HG02970 (cell line): ENCODE data around the gene FEZ2.

Source experiments
- ATAC-seq: cut with Tn5 transposase; IDR thresholded peaks from one replicate; pipeline ENCODE4 v1.9.1; 2021; ENCODE audit warnings: mild to moderate bottlenecking, moderate library complexity, moderate number of reproducible peaks; ENCODE audit not compliant: unreplicated experiment, low FRiP score

FEZ2 gene

GRCh38 chr2:36536776-36537175 is 61.2 kb downstream of the FEZ2 start:
- no peak for ATAC-seq

- ATAC-seq = no peak
Measured at GRCh38 chr2:36535099-36535498, 62.9 kb downstream of the FEZ2 start.

GRCh38 chr2:36534275-36534799 is 63.6 kb downstream of the FEZ2 start:
- ATAC-seq = no peak

- no peak for ATAC-seq
Measured at GRCh38 chr2:36530983-36531354, 67.0 kb downstream of the FEZ2 start.

GRCh38 chr2:36530178-36530982 is 67.6 kb downstream of the FEZ2 start:
- no peak for ATAC-seq

DNA sequence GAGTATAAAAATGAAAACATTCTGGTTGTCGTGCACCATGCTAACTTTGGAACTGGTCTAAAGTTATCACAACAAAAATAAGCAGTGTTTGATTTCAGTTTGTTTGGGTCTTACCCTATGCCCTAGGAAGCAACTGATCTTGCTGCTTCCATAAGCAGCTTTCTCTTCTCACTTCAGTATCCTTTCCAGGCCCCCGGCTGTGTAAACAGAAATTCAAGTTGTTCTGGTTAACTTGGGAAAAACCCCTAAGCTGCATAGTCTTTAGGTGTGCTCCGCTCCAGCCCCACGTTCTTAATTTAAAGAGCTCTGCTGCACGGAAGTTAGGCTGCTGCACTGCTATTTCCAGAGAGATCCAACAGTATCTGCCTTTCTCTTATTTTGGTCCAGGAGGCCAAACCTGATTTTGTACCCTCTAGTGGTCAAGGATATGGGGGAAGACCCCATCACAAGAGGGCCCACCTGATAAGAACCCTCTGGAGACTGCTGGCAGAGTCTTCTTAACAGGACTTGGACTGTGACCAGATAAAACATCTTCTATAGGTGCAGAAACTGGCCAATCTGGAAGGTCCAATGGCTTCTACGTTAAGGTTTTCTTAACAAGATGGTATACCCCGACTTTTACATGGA is 69.1 kb downstream of the FEZ2 start:
- ATAC-seq = peak; percentile 23

DNA sequence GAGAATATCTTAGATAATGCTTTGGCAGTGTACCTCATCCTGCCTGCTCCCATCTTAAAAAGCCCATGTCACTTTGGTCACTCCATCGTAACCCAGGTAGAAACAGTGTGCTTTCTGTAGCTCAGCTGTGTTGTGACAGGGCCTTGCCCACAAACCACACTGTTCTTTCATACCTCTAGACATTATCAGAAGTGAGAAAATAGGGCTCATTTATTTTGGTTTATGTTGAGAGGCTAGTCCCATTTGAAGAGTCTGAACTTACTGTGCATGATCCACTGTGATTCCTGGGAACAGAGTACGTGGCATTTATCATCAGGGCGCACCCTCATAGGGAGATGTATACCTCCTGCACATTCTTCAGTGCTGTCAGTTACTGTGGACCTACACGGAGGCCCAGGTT is 69.7 kb downstream of the FEZ2 start:
- peak; percentile 55 for ATAC-seq

- no peak for ATAC-seq
Measured at GRCh38 chr2:36526226-36526625, 71.7 kb downstream of the FEZ2 start.

DNA sequence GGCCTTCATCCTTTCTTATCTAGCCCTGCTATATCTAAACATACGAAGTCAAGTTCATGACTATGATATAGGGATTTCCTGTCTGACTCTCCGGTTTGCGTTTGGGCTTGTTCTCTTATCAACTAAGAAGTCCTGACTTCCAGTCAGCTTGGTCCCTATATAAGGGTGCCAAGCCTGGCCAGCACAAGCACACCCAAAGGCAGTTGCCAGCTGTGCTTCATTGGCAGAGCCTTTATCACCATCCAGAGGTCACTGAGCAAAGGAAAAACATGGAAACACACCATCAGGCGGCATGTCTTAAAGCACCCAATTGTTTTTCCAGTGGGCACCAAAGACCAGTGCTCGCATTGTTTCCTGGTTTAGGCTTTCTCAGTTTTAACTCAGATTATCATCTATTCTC is 72.7 kb downstream of the FEZ2 start:
- no peak for ATAC-seq

DNA sequence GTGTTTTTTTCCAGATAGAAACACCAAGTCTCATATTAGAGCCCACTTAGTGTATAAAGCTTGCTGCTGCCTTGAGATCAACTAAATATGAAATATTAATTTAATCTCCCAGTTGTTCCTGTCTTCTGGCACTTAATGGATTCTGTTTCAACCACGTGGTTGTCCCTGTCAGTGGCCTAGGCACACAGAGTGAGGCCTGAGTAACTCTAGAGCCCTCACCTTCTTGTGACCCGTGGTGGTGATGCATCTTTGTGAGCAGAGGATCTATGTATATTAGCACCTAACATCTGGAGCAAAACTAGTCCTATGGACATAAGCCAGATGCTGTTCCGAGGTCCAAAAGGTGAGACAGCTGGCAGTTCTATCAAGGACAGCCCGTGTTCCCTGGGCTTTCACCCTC is 74.8 kb downstream of the FEZ2 start:
- no peak for ATAC-seq

GRCh38 chr2:36520431-36520830 is 77.5 kb downstream of the FEZ2 start:
- ATAC-seq = no peak

DNA sequence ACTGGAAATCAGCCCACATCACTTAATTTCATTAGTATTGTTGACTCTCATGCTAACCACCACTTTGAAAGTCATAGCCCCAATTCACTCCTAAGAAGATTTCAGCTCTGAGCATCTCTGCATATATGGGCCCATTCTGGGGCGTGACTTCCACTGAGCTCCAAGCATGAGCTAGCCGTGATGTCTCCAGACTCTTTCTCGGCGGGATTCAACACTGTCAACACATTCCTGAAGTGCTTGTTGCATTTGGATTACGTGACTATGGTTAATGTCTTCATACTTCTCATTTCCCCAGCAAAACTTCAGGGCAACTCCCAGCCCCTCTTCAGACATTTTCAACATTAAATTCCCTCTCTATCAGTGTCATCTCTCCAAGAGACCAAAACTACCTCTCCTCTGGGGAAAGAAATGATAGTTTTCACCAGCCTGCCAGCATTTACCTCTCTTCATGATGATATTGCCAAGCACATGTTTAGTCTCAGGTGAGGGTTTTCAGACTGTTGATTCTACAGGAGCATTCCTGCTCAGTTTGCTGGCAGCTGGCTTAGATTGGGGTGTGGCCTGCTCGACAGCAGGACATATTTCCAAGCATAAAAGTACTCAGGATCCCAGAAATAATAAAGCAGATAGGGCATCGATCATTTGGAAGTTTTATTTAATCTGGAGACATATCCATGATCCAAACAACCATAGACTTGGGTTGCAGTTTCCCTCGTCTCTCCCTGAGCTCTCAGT is 81.7 kb downstream of the FEZ2 start:
- ATAC-seq = no peak

- ATAC-seq = no peak
Measured at GRCh38 chr2:36515538-36515937, 82.4 kb downstream of the FEZ2 start.

DNA sequence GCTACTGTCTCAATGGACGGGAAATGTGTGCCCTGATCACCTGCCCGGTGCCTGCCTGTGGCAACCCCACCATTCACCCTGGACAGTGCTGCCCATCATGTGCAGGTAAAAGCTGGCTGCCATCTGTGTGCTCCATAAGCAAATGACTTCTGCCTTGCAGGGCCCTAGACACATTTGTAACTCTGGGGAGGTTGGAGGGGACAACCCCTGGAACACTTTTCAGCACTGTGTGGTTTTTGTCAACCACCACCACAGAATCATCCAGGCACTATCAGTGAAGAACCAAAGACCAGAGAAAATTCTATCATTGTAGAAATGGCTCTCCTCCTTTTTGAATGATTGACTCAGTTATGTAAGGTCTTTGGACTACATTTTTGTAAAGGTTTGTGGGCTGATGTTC is 84.3 kb downstream of the FEZ2 start:
- no peak for ATAC-seq

- no peak for ATAC-seq
Measured at GRCh38 chr2:36512705-36513104, 85.3 kb downstream of the FEZ2 start.

GRCh38 chr2:36511858-36512603 is 85.9 kb downstream of the FEZ2 start:
- ATAC-seq = peak; percentile 63

DNA sequence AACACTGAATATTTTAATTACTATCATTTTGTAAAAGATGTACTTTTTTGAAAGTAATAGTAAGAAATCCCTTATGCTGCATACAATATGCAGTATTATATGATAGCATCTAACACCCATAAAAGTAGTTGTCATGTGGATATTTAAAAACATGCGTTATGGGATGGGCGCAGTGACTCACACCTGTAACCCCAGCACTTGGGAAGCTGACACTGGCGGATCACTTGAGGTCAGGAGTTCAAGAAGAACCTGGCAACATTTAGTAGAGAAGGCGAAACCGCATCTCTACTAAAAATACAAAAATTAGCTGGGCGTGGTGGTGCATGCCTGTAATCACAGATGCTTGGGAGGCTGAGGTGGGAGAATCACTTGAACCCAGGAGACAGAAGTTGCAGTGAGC is 88.9 kb downstream of the FEZ2 start:
- ATAC-seq = no peak

DNA sequence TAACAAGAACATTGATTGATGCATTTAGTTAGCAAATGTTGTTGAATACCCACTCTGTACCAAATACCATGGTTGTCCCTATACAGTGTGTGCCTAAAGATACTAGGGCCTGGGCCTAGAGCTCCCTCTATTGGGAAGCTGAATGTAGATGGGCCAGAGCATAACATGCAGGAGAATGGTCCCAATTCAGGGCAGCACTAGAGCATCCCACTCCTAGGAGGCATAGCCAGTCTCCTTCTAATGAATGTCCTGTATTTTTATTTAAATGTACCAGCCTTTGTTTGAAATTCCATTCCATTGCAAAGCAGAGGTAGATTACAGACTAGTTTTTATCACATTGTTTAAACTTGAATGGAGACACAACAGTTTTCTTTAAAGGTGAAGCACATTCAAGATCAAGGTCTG is 90.6 kb downstream of the FEZ2 start:
- ATAC-seq = no peak
